ENCODE results near the gene DPP10. TPM values are rescaled to one million over a fixed set of nuclear protein-coding genes. Genes with fewer than 3 reads are reported as not detected.

DPP10 gene
- total and polyA plus RNA-seq, 10 of the 15 experiments (the other 5 are each of a cell fraction or from before 2014, with no cell fraction given) = not detected

DNA sequence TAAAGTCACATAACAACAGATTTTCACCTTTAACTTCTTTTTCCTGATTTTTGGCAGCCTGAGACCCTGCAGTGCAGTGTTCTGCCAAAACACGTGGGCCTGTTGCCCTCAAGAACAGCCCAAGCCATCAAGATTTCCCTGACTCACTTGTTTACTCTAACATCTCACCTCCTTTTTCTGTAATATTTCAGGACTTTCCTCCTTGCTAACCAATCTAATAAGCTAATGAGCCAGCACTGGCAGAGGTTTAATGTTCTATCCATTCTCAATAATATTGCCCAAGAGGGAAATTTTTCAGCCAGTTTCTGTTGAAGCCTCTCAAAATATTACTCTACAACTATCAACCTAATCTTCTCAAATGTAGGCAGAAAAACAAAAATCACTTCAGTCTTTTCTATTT, 635.2 kb downstream of the DPP10 start (continued):
- TF ChIP-seq, protein P1, sequence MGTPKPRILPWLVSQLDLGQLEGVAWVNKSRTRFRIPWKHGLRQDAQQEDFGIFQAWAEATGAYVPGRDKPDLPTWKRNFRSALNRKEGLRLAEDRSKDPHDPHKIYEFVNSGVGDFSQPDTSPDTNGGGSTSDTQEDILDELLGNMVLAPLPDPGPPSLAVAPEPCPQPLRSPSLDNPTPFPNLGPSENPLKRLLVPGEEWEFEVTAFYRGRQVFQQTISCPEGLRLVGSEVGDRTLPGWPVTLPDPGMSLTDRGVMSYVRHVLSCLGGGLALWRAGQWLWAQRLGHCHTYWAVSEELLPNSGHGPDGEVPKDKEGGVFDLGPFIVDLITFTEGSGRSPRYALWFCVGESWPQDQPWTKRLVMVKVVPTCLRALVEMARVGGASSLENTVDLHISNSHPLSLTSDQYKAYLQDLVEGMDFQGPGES (IDR thresholded peaks at IDR 0.05) = no peak
- TF ChIP-seq POU2F2 (IDR thresholded peaks at IDR 0.05; ENCODE audit: borderline replicate concordance, low read depth, low read length) = no peak

- intact Hi-C loops (cut with micrococcal nuclease; ENCODE audit: unreplicated experiment) (no loop called here), in situ Hi-C loops (cut with MboI) (no loop called here)
- H3K79me2 ChIP-seq (ENCODE audit: control insufficient read depth, insufficient read depth, low read length) = no peaks in the 10 kb centered on the region
- 31% methylated on average over 4 of the region's 4 CpGs for WGBS (ENCODE audit: insufficient coverage, insufficient replicate concordance, low lambda C conversion rate, missing lambda C conversion rate)
- TF ChIP-seq MAX (IDR thresholded peaks at IDR 0.05; ENCODE audit: low read depth, low read length) = no peak
- TF ChIP-seq CBX3 (IDR thresholded peaks at IDR 0.05; ENCODE audit: borderline replicate concordance, low read depth) = no peak
- TF ChIP-seq, protein P2, sequence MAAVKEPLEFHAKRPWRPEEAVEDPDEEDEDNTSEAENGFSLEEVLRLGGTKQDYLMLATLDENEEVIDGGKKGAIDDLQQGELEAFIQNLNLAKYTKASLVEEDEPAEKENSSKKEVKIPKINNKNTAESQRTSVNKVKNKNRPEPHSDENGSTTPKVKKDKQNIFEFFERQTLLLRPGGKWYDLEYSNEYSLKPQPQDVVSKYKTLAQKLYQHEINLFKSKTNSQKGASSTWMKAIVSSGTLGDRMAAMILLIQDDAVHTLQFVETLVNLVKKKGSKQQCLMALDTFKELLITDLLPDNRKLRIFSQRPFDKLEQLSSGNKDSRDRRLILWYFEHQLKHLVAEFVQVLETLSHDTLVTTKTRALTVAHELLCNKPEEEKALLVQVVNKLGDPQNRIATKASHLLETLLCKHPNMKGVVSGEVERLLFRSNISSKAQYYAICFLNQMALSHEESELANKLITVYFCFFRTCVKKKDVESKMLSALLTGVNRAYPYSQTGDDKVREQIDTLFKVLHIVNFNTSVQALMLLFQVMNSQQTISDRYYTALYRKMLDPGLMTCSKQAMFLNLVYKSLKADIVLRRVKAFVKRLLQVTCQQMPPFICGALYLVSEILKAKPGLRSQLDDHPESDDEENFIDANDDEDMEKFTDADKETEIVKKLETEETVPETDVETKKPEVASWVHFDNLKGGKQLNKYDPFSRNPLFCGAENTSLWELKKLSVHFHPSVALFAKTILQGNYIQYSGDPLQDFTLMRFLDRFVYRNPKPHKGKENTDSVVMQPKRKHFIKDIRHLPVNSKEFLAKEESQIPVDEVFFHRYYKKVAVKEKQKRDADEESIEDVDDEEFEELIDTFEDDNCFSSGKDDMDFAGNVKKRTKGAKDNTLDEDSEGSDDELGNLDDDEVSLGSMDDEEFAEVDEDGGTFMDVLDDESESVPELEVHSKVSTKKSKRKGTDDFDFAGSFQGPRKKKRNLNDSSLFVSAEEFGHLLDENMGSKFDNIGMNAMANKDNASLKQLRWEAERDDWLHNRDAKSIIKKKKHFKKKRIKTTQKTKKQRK (IDR thresholded peaks at IDR 0.05; ENCODE audit: low read depth, low read length) = no peak
- no peak for TF ChIP-seq TCF7 (IDR thresholded peaks at IDR 0.05; ENCODE audit: borderline replicate concordance)
- no peak for TF ChIP-seq CHD4 (IDR thresholded peaks at IDR 0.05)
- no peak for TF ChIP-seq IKZF1 (conservative IDR thresholded peaks at IDR 0.05)
- H3K9me3 ChIP-seq (replicated peaks; ENCODE audit: control insufficient read depth, insufficient read depth, low read length) = no peaks in the 10 kb centered on the region
- CTCF ChIA-PET = interaction anchor here (1.0 kb wide), 1 partner anchor 12 kb away, joined by 3 read pairs; no protein-coding TSS in a partner anchor
- H3K4me3 ChIP-seq = no peak overlapping the region
- BruUV-seq (replicated peaks) = no TSS peak
- RAD21 ChIA-PET (ENCODE audit: unreplicated experiment) = no interaction called here
- no peaks in the 10 kb centered on the region for H3K27me3 ChIP-seq (replicated peaks in 1 of 2; ENCODE audit: control insufficient read depth in 2 of 2, insufficient read depth in 2 of 2, low read length in 1 of 2)
- H3K36me3 ChIP-seq (ENCODE audit: control insufficient read depth in 2 of 2, insufficient read depth in 2 of 2, low read length in 1 of 2) = no peaks in the 10 kb centered on the region
- no peaks in the 10 kb centered on the region for H4K20me1 ChIP-seq (ENCODE audit: control insufficient read depth, insufficient read depth)
- no peak overlapping the region for H2AFZ ChIP-seq (ENCODE audit: control insufficient read depth, low read depth, low read length)
- SMC1A ChIA-PET (ENCODE audit: uncharacterized antibody, unreplicated experiment) = no interaction called here
- H3K9ac ChIP-seq (ENCODE audit: control insufficient read depth, insufficient read depth, low read length) = no peak overlapping the region
- H3K27ac ChIP-seq (ENCODE audit: control insufficient read depth, insufficient read depth) = no peak overlapping the region
- H3K4me2 ChIP-seq (ENCODE audit: control insufficient read depth, insufficient read depth) = no peak overlapping the region
- FAIRE-seq (no peak), ATAC-seq (no peak), DNase-seq (ENCODE audit: low read depth, low spot score) (no peak)
- no peaks in the 10 kb centered on the region for H3K4me1 ChIP-seq (ENCODE audit: control insufficient read depth, insufficient read depth, low read length)
- POLR2A ChIA-PET = no interaction called here
Measured at GRCh38 chr2:115083225-115083624, 640.8 kb downstream of the DPP10 start.

All from GM12878 (cell line).